ENCODE measurements around the gene STK32B. TPM values are rescaled to one million over a fixed set of nuclear protein-coding genes. Genes with fewer than 3 reads are reported as not detected.

The STK32B gene
- total RNA-seq, 2 experiments from 2014 or later, result not detected

DNA sequence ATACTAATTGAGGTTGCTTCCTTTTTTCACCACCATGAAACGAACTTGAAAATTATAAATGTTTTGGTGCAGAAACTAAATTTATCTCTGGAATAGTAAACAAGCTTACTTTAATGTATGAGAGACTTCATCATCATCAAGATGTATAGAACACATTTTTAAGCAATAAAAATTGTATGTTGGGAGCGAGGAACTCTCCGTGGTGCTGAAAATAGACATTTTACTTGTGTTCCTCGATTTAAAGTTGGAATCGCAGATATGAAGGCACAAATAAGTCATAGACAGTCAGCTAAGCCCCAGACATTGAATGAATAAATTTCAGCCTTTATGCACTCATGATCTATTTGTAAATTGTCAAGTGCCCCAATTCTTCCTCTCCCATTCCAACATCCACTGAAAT lies 310.7 kb downstream of the STK32B start:
- Mint-ChIP-seq H3K4me3 (no peak overlapping the region), H3K27ac (no peak overlapping the region), H3K27me3 (no peaks in the 10 kb centered on the region), H3K9me3 (no peaks in the 10 kb centered on the region), H3K4me1 (ENCODE audit: low read depth) (no peaks in the 10 kb centered on the region), H3K36me3 (no peaks in the 10 kb centered on the region)
- ChIA-PET CTCF (no interaction called here), POLR2A (no interaction called here)
- intact Hi-C loops (cut with micrococcal nuclease), result no loop called here
- no peak for DNase-seq

DNA sequence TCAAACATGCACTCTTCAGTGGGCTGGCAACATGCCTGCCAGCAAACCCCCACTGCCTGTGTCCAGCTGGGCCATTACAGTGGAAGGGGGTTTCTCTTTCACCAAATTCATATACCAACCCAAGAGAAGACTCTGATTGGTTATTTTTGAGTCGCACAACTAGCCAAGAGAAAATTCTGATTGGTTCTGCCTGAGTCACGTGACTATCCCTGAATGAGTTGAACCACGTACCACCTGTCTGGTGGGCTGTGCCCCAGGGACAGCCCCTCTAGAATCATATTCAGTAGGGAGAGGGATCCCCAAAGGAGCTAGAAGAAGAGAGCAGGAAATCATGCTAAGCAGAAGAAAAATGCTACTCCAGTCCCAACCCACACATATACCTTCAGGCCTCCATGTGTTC lies 313.1 kb downstream of the STK32B start:
- H3K27me3 Mint-ChIP-seq, result no peaks in the 10 kb centered on the region
- H3K27ac Mint-ChIP-seq, result no peak overlapping the region
- H3K4me1 Mint-ChIP-seq (ENCODE audit: low read depth), result no peaks in the 10 kb centered on the region
- DNase-seq, result no peak
- no peak overlapping the region for H3K4me3 Mint-ChIP-seq
- ChIA-PET CTCF (no interaction called here), POLR2A (no interaction called here)
- H3K36me3 Mint-ChIP-seq, result no peaks in the 10 kb centered on the region
- intact Hi-C loops (cut with micrococcal nuclease), result no loop called here
- no peaks in the 10 kb centered on the region for H3K9me3 Mint-ChIP-seq

DNA sequence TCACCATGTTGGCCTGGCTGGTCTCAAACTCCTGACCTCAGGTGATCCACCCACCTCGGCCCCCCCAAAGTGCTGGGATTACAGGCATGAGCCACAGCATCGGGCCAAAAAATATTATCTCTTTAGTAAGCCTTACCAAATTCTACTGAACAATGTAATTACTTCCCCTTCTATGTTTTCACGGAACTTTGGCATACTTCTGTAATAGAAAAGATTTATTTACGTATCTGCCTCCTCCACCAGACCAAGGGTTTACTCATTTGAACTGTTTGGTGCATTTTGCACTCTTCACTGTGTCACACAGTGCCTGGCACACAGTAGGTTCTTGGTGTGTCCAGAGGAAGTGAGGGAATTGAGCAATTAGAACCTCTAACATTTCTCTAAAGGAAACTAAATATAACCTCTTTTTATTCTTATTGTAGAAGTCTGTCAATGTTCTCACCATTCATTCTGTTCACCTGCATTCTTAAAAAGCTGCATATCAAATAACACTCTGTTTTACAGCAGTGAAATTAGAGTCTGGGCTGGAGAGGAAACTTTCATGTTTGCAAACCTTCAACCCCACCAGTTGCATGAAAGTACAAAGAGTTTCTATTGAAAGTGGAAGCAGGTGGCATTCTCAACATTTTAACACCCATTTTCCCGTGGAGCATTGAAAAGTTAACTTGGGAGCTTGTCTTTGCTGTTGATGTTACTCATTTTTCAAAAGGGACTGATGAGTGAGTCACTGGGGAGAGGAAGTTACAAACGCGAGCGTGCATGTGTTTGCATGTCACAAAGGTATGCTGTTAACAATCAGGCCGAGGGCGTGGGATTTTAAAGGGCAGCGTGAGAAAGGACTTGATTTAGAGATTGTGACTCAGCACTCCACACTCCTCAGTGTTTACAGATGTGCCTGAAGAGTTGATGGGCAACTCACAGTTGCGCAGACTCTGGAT lies 314.1 kb downstream of the STK32B start:
- Mint-ChIP-seq H3K9me3 (no peaks in the 10 kb centered on the region), H3K27ac (no peak overlapping the region), H3K27me3 (no peaks in the 10 kb centered on the region), H3K36me3 (no peaks in the 10 kb centered on the region), H3K4me1 (ENCODE audit: low read depth) (no peaks in the 10 kb centered on the region), H3K4me3 (no peak overlapping the region)
- ChIA-PET POLR2A (no interaction called here), CTCF (no interaction called here)
- intact Hi-C loops (cut with micrococcal nuclease), result no loop called here
- no peak for DNase-seq

DNA sequence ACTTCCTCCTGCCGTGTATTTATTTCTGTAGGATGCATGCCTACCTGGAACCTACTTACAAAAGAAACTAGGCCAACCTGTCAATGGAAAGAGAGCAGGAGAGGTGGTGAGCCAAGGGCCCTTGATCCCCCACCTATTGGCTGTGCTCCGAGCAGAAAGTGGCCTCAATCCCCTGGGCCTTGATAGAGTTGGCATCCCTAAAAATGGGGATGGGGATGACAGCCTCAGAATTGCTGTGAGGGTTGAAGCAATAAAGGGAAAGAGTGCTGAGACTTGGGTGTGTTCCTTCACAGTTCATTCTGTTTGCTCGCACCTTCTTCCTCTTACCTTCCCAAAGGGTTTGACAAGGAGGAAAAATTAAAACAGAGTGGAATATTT lies 314.7 kb downstream of the STK32B start:
- Mint-ChIP-seq H3K27ac (no peak overlapping the region), H3K27me3 (no peaks in the 10 kb centered on the region), H3K4me3 (no peak overlapping the region), H3K9me3 (no peaks in the 10 kb centered on the region), H3K4me1 (ENCODE audit: low read depth) (no peaks in the 10 kb centered on the region), H3K36me3 (no peaks in the 10 kb centered on the region)
- intact Hi-C loops (cut with micrococcal nuclease), result no loop called here
- ChIA-PET POLR2A (no interaction called here), CTCF (no interaction called here)
- DNase-seq, result no peak

DNA sequence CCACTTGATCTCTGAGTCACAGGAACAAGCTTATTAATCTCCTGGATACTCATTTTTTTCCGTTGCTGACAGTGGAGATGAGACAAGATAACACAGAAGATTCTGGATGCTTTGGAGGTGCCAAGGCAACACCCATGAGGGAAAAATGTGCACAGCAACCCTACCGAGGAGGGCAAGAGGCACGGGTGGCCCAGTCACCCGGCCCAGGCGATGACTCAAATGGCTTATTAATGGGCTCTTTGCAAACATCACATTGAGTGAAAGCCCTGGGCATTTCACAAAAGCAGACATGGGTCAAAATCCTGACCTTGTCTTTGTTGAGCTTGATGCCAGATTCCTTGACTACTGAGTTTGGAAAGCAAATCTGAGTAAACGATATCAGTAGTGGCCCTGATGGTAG lies 315.1 kb downstream of the STK32B start:
- POLR2A ChIA-PET, result no interaction called here

DNA sequence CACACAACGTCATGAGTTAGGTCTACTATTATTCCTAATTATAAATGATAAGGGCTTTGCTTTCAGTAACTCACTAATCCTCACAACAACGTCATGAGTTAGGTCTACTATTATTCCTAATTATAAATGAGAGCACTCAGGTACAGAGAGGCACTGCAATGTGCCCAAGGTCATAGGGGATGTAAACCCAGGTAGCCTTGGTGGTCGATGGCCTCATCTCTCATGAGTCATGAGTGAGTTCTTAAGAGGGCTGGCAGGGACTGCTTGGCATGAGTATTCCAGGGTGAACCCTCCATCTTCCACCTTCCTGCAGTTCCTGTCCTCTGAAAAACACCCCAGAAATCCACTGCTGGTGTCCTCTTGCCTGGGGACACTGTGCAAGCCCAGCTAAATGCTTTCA lies 317.1 kb downstream of the STK32B start:
- Mint-ChIP-seq H3K27me3 (no peaks in the 10 kb centered on the region), H3K9me3 (no peaks in the 10 kb centered on the region), H3K4me1 (ENCODE audit: low read depth) (no peaks in the 10 kb centered on the region), H3K4me3 (no peak overlapping the region), H3K27ac (no peak overlapping the region), H3K36me3 (no peaks in the 10 kb centered on the region)
- no peak for DNase-seq
- ChIA-PET POLR2A (no interaction called here), CTCF (no interaction called here)
- intact Hi-C loops (cut with micrococcal nuclease), result no loop called here

More for the DNA sequence above, 315.1 kb downstream of the STK32B start:
- DNase-seq, result no peak
- no peaks in the 10 kb centered on the region for H3K27me3 Mint-ChIP-seq
- H3K36me3 Mint-ChIP-seq, result no peaks in the 10 kb centered on the region
- no peak overlapping the region for H3K27ac Mint-ChIP-seq
- intact Hi-C loops (cut with micrococcal nuclease), result no loop called here
- no peaks in the 10 kb centered on the region for H3K4me1 Mint-ChIP-seq (ENCODE audit: low read depth)
- H3K4me3 Mint-ChIP-seq, result no peak overlapping the region
- CTCF ChIA-PET, result no interaction called here
- no peaks in the 10 kb centered on the region for H3K9me3 Mint-ChIP-seq

DNA sequence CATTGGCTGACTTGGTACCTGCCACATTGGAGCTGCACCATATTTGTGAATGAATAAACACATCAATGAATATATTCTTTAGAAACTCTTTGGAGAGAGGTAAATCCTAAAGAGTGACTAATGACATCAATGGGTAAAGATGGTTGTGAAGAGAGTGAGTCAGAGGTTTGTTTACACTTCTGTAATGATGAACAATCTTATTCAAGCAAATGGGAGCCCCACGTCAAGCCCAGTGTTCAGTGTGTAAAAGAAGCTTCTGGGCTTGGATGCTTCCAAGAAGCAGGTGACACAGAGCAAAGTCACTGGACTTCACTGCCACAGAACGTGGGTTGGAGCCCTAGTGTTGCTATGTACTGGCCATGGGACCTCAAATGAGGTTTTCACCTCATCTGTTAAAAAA lies 319.0 kb downstream of the STK32B start:
- ChIA-PET CTCF (no interaction called here), POLR2A (no interaction called here)
- intact Hi-C loops (cut with micrococcal nuclease), result no loop called here
- Mint-ChIP-seq H3K36me3 (no peaks in the 10 kb centered on the region), H3K9me3 (peaks cover 5% of the 10 kb centered on the region), H3K4me3 (no peak overlapping the region), H3K4me1 (ENCODE audit: low read depth) (no peaks in the 10 kb centered on the region), H3K27me3 (no peaks in the 10 kb centered on the region), H3K27ac (no peak overlapping the region)
- DNase-seq, result no peak

DNA sequence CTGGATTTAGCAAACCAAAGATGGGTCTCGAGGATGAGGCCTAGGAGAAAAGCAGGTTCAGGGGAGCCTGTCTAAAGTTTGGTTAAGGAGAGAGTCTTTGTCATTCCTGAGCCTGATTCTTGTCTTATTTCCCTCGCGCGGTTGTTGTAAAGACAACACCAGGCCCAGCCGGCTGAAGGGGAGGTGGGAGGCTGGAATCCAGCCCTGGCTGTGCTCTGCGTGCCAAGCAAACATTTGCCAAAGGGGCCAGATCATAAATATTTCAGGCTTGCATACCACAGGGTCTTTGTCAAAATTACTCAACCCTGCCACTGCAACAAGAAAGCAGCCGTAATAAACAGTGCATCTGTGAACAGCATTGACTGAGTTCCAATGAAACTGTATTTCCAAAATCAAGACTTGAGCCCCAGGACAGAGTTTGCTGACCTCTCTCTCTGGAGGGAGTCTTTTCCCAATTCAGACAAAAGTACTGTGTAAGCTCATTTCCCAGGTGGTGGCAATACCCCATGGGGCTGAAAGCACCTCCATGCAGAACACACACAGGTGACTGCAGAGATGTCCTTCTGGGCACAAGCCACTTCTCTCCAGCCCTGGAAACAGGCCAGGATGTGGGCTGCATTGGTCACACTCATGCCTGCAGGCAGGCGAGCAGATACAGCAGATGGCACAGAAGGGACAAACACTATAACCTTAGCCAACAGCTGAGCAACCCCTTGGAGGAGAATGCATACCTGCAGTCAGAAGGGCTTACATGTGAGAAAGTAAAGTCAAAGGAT lies 320.3 kb downstream of the STK32B start:
- Mint-ChIP-seq H3K27me3 (no peaks in the 10 kb centered on the region), H3K4me3 (no peak overlapping the region), H3K9me3 (peaks cover 5% of the 10 kb centered on the region), H3K27ac (no peak overlapping the region), H3K36me3 (no peaks in the 10 kb centered on the region), H3K4me1 (ENCODE audit: low read depth) (no peaks in the 10 kb centered on the region)
- ChIA-PET CTCF (no interaction called here), POLR2A (no interaction called here)
- DNase-seq, result no peak
- intact Hi-C loops (cut with micrococcal nuclease), result no loop called here

DNA sequence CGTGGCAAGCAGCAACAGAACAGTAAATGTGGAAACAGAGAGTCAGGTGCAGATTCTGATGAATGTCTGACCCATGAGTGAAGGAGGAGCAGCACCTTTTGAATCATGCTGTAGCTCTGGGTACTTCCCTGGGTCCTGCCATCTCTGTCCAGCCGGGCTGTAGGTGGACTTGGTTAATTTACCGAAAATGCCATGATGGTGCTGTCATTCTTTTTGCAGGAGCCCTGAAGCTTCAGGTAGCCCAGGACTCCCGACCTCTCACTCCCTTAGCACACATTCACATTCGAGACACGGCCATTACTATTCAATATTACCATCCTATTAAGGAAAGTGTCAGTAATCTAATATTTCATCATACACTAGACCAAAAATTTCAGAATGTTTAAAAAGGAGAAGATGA lies 320.9 kb downstream of the STK32B start:
- CTCF ChIA-PET, result no interaction called here
- POLR2A ChIA-PET, result no interaction called here
- DNase-seq, result no peak
- H3K9me3 Mint-ChIP-seq, result peaks cover 5% of the 10 kb centered on the region
- H3K27me3 Mint-ChIP-seq, result no peaks in the 10 kb centered on the region
- no peaks in the 10 kb centered on the region for H3K36me3 Mint-ChIP-seq
- intact Hi-C loops (cut with micrococcal nuclease), result no loop called here
- H3K4me3 Mint-ChIP-seq, result no peak overlapping the region
- no peak overlapping the region for H3K27ac Mint-ChIP-seq
- H3K4me1 Mint-ChIP-seq (ENCODE audit: low read depth), result no peaks in the 10 kb centered on the region

DNA sequence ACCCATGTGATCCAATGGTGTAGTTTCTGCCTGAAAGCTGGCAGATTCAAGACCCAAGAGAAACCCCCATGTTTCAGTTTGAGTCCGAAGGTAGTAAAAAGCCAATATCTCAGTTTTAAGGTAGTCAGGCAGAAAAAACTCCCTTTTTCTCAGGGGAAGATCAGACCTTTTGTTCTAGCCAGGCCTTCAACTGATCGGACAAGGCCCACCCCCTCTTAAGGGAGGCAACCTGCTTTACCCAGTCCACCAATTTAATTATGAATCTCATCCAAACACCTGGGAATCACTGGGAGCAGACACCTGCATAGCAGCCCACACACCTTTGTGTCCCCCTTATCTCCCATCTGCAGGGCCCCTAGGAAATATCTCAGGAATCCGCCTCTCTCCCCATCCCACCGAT lies 322.0 kb downstream of the STK32B start:
- POLR2A ChIA-PET, result no interaction called here
- H3K27ac Mint-ChIP-seq, result no peak overlapping the region
- H3K36me3 Mint-ChIP-seq, result no peaks in the 10 kb centered on the region
- CTCF ChIA-PET, result no interaction called here
- H3K9me3 Mint-ChIP-seq, result peaks cover 10% of the 10 kb centered on the region
- intact Hi-C loops (cut with micrococcal nuclease), result no loop called here
- no peak overlapping the region for H3K4me3 Mint-ChIP-seq
- no peaks in the 10 kb centered on the region for H3K27me3 Mint-ChIP-seq
- H3K4me1 Mint-ChIP-seq (ENCODE audit: low read depth), result no peaks in the 10 kb centered on the region
- DNase-seq, result no peak

DNA sequence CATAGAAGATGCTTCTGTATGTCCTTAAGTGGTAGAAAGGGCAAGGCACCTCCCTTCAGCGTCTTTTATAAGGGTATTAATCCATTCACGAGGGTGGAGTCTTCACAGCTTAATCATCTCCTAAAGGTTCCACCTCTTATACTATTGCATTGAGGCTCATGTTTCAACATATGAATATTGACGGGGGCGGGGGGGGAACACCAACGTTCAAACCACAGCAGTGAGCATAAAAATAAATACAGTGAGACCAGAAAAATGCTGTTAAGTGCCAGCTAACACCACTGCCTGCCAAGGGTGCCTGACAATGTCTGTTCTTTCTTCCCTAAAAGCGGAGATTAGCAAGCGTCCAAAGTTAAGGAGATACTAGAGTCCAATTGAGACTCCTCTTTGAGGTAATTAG lies 323.3 kb downstream of the STK32B start:
- intact Hi-C loops (cut with micrococcal nuclease), result no loop called here
- Mint-ChIP-seq H3K36me3 (no peaks in the 10 kb centered on the region), H3K9me3 (peaks cover 10% of the 10 kb centered on the region), H3K4me3 (no peak overlapping the region), H3K4me1 (ENCODE audit: low read depth) (no peaks in the 10 kb centered on the region), H3K27ac (no peak overlapping the region), H3K27me3 (no peaks in the 10 kb centered on the region)
- POLR2A ChIA-PET, result no interaction called here
- DNase-seq, result no peak
- CTCF ChIA-PET, result no interaction called here

DNA sequence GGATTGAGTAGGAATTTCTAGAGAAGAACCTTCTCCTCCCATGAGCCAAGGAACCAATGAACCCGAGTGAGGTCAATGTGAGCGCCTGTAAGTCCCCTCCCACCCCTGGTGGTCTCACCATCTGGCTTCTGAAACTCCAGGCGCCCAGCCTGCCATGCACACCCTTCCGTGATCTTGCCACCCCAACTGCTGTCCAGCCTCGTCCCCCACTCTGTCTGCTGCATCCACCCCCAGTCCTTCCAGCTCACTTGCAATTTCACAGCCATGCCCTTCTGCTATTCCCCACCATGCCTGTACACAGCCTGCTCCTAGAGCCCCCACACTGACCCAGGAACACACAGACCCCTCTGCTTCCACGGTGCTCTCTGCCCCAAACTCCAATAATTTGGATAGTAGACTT lies 323.7 kb downstream of the STK32B start:
- intact Hi-C loops (cut with micrococcal nuclease), result no loop called here
- Mint-ChIP-seq H3K4me3 (no peak overlapping the region), H3K4me1 (ENCODE audit: low read depth) (no peaks in the 10 kb centered on the region), H3K36me3 (no peaks in the 10 kb centered on the region), H3K27ac (no peak overlapping the region), H3K9me3 (peaks cover 10% of the 10 kb centered on the region), H3K27me3 (no peaks in the 10 kb centered on the region)
- ChIA-PET POLR2A (no interaction called here), CTCF (no interaction called here)
- DNase-seq, result no peak

DNA sequence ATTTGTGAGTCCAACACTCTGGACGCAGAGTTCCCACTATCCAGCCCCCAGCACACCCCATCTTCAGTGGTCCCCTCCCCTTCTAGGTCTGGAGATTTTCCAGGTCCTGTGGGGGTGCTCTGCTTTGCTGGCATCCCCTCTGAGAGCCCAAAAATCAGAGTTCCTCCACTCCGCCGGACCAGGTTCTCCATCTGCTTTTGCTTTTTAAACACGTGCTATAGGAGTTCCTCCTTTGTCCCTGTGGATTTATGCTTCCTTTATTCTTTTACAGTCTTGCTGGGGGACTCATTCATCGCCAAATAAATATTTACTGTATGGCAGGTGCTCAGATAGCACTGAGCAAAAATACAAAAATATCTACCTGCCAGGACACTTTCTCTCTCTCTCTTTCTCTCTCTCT lies 324.7 kb downstream of the STK32B start:
- Mint-ChIP-seq H3K27me3 (no peaks in the 10 kb centered on the region), H3K4me1 (ENCODE audit: low read depth) (no peaks in the 10 kb centered on the region), H3K9me3 (peaks cover 10% of the 10 kb centered on the region), H3K36me3 (no peaks in the 10 kb centered on the region), H3K4me3 (no peak overlapping the region), H3K27ac (no peak overlapping the region)
- no peak for DNase-seq
- POLR2A ChIA-PET, result no interaction called here
- intact Hi-C loops (cut with micrococcal nuclease), result no loop called here
- CTCF ChIA-PET, result no interaction called here

All from activated CD4-positive, alpha-beta memory T cell treated with anti-CD3 and anti-CD28 coated beads for 36 hours (primary cell).